Measurements from ENCODE around the gene PLD4.

Gene PLD4

GRCh38 chr14:104931771-104932675 lies 7.3 kb downstream of the PLD4 start:
- peak; percentile 14 to 34 for DNase-seq
- Histone ChIP-seq H3K4ac (ENCODE audit: low read depth, low read length) (no peak overlapping the region), H2BK12ac (ENCODE audit: low read length) (no peak overlapping the region), H2BK5ac (ENCODE audit: low read depth, low read length, poor library complexity) (no peak overlapping the region), H2AK5ac (ENCODE audit: low read length) (no peak overlapping the region), H3K23ac (ENCODE audit: low read length) (no peak overlapping the region), H3K79me1 (ENCODE audit: low read length) (no peaks in the 10 kb centered on the region), H3K36me3 (ENCODE audit: control insufficient read depth in 1 of 2, insufficient read depth in 2 of 2, low read length in 2 of 2) (no peaks in the 10 kb centered on the region), H4K91ac (ENCODE audit: low read depth, low read length) (no peak overlapping the region), H3K4me3 (ENCODE audit: low read depth, low read length) (peak overlapping the region; percentile 33), H3K4me1 (ENCODE audit: control insufficient read depth in 1 of 2, insufficient read depth in 2 of 2, low read length in 2 of 2) (peaks cover 0 to 2% of the 10 kb centered on the region in 2 experiments), H3K9ac (ENCODE audit: low read length) (no peak overlapping the region), H3K4me2 (ENCODE audit: low read length) (no peak overlapping the region), H3K27me3 (ENCODE audit: insufficient read depth, low read length) (peaks cover 48% of the 10 kb centered on the region), H2BK120ac (ENCODE audit: insufficient read depth, low read length, poor library complexity) (no peak overlapping the region), H3K27ac (ENCODE audit: low read depth, low read length) (no peak overlapping the region), H3K18ac (ENCODE audit: low read length) (no peak overlapping the region), H3K14ac (ENCODE audit: low read length) (no peak overlapping the region), H2AFZ (ENCODE audit: insufficient read depth, low read length, poor library complexity) (no peak overlapping the region), H3K9me3 (ENCODE audit: insufficient read depth, low read depth, low read length) (peaks cover 12% of the 10 kb centered on the region), H4K8ac (ENCODE audit: low read depth, low read length) (no peak overlapping the region), H3K79me2 (ENCODE audit: control insufficient read depth, insufficient read depth, low read length, poor library complexity) (no peaks in the 10 kb centered on the region), H4K12ac (ENCODE audit: low read depth, low read length) (no peak overlapping the region)
- WGBS (ENCODE audit: extremely low coverage, insufficient coverage, insufficient read length) = no CpG with 5 or more reads among the region's 64 CpGs

GRCh38 chr14:104932676-104933631 lies 8.3 kb downstream of the PLD4 start:
- Histone ChIP-seq H4K91ac (ENCODE audit: low read depth, low read length) (no peak overlapping the region), H3K4me2 (ENCODE audit: low read length) (peak overlapping the region; percentile 60), H2AK5ac (ENCODE audit: low read length) (no peak overlapping the region), H3K9ac (ENCODE audit: low read length) (no peak overlapping the region), H3K23ac (ENCODE audit: low read length) (no peak overlapping the region), H4K12ac (ENCODE audit: low read depth, low read length) (peak overlapping the region; percentile 39), H2BK5ac (ENCODE audit: low read depth, low read length, poor library complexity) (no peak overlapping the region), H3K4me1 (ENCODE audit: control insufficient read depth in 1 of 2, insufficient read depth in 2 of 2, low read length in 2 of 2) (peaks cover 0 to 2% of the 10 kb centered on the region in 2 experiments), H3K4ac (ENCODE audit: low read depth, low read length) (no peak overlapping the region), H2BK12ac (ENCODE audit: low read length) (no peak overlapping the region), H3K4me3 (ENCODE audit: low read depth, low read length) (peak overlapping the region; percentile 39), H3K79me2 (ENCODE audit: control insufficient read depth, insufficient read depth, low read length, poor library complexity) (no peaks in the 10 kb centered on the region), H3K9me3 (ENCODE audit: insufficient read depth, low read depth, low read length) (peaks cover 13% of the 10 kb centered on the region), H3K14ac (ENCODE audit: low read length) (no peak overlapping the region), H4K8ac (ENCODE audit: low read depth, low read length) (no peak overlapping the region), H3K18ac (ENCODE audit: low read length) (no peak overlapping the region), H3K79me1 (ENCODE audit: low read length) (no peaks in the 10 kb centered on the region), H2AFZ (ENCODE audit: insufficient read depth, low read length, poor library complexity) (peak overlapping the region; percentile 10), H3K27me3 (ENCODE audit: insufficient read depth, low read length) (peaks cover 48% of the 10 kb centered on the region), H3K36me3 (ENCODE audit: control insufficient read depth in 1 of 2, insufficient read depth in 2 of 2, low read length in 2 of 2) (no peaks in the 10 kb centered on the region), H2BK120ac (ENCODE audit: insufficient read depth, low read length, poor library complexity) (no peak overlapping the region), H3K27ac (ENCODE audit: low read depth, low read length) (no peak overlapping the region)
- peak; percentile 55 to 86 for DNase-seq
- WGBS (ENCODE audit: extremely low coverage, insufficient coverage, insufficient read length) = no CpG with 5 or more reads among the region's 100 CpGs

GRCh38 chr14:104933746-104934733 lies 9.4 kb downstream of the PLD4 start:
- no peak overlapping the region for H3K4me2 ChIP-seq (ENCODE audit: low read length)
- H3K9ac ChIP-seq (ENCODE audit: low read length) = no peak overlapping the region
- no peak overlapping the region for H3K14ac ChIP-seq (ENCODE audit: low read length)
- no peak overlapping the region for H4K91ac ChIP-seq (ENCODE audit: low read depth, low read length)
- peaks cover 48% of the 10 kb centered on the region for H3K27me3 ChIP-seq (ENCODE audit: insufficient read depth, low read length)
- H3K4me3 ChIP-seq (ENCODE audit: low read depth, low read length) = no peak overlapping the region
- H3K23ac ChIP-seq (ENCODE audit: low read length) = no peak overlapping the region
- H3K18ac ChIP-seq (ENCODE audit: low read length) = no peak overlapping the region
- peaks cover 13% of the 10 kb centered on the region for H3K9me3 ChIP-seq (ENCODE audit: insufficient read depth, low read depth, low read length)
- no peak overlapping the region for H3K27ac ChIP-seq (ENCODE audit: low read depth, low read length)
- no peak for DNase-seq
- H3K4me1 ChIP-seq (ENCODE audit: control insufficient read depth in 1 of 2, insufficient read depth in 2 of 2, low read length in 2 of 2) = peaks cover 0 to 2% of the 10 kb centered on the region in 2 experiments
- no peak overlapping the region for H4K12ac ChIP-seq (ENCODE audit: low read depth, low read length)
- H2BK120ac ChIP-seq (ENCODE audit: insufficient read depth, low read length, poor library complexity) = no peak overlapping the region
- H3K79me1 ChIP-seq (ENCODE audit: low read length) = no peaks in the 10 kb centered on the region
- H2AK5ac ChIP-seq (ENCODE audit: low read length) = no peak overlapping the region
- H3K4ac ChIP-seq (ENCODE audit: low read depth, low read length) = no peak overlapping the region
- no peak overlapping the region for H4K8ac ChIP-seq (ENCODE audit: low read depth, low read length)
- no peak overlapping the region for H2BK5ac ChIP-seq (ENCODE audit: low read depth, low read length, poor library complexity)
- no CpG with 5 or more reads among the region's 42 CpGs for WGBS (ENCODE audit: extremely low coverage, insufficient coverage, insufficient read length)
- H2AFZ ChIP-seq (ENCODE audit: insufficient read depth, low read length, poor library complexity) = no peak overlapping the region
- H2BK12ac ChIP-seq (ENCODE audit: low read length) = no peak overlapping the region
- H3K36me3 ChIP-seq (ENCODE audit: control insufficient read depth in 1 of 2, insufficient read depth in 2 of 2, low read length in 2 of 2) = no peaks in the 10 kb centered on the region
- no peaks in the 10 kb centered on the region for H3K79me2 ChIP-seq (ENCODE audit: control insufficient read depth, insufficient read depth, low read length, poor library complexity)
